ENCODE results near the gene PRCD. TPM values are rescaled to one million over a fixed set of nuclear protein-coding genes. Genes with fewer than 3 reads are reported as not detected.

Gene PRCD
- total RNA-seq, 1 donor from 2014 or later = not detected

- intact Hi-C loops (cut with micrococcal nuclease) = no loop called here
Observed at GRCh38 chr17:76586741-76587487, 47.1 kb downstream of the PRCD start.

GRCh38 chr17:76588182-76588581, 48.3 kb downstream of the PRCD start:
- intact Hi-C loops (cut with micrococcal nuclease) = no loop called here

DNA sequence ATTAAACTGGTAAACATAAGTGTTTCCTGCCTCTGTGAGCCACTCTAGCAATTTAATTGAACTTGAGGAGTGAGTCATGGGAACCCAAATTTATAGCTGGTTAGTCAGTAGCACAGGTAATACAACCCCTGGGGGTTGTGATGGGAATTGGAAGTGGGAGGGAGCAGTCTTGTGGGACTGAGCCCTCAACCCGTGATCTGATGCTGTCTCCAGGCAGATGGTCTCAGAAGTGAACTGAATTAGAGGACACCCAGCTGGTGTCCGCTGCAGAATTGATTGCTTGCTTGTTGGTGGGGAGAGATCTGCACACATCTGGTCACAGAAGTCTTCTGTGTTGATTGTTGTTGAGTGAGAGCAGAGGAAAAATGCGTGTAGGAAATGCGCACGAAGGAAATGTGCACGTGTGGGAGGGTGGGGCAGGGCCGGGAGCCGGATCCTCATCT, 53.6 kb downstream of the PRCD start:
- intact Hi-C loops (cut with micrococcal nuclease) = no loop called here

GRCh38 chr17:76593959-76594358, 54.1 kb downstream of the PRCD start:
- intact Hi-C loops (cut with micrococcal nuclease) = no loop called here

DNA sequence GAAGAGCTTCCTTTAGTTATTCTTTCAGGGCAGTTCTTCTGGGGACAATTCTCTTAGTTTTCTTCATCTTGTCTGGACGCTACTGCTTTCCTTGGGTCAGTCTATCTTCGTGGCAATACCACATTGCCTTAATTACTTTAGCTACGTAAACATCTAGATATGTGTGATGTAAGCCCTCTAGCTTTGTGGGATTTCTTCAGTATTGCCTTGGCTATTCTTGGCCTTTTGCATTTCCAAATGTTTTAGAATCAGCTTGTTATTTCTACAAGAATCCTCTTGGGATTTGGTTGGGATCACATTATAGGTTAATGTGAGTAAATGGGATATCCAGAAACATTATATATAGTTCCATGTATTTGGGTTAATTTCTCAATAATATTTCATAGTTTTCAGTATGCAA, 54.8 kb downstream of the PRCD start:
- intact Hi-C loops (cut with micrococcal nuclease) = no loop called here

Other genes with a start within 250 kb of the PRCD start
- 4.2 and 5.1 TPM in 2 replicates for gene QRICH2, start 231.8 kb upstream of the PRCD start, total RNA-seq
- gene PRPSAP1, start 186.1 kb upstream of the PRCD start, total RNA-seq = 48.0 and 48.8 TPM in 2 replicates
- 2.3 and 2.5 TPM in 2 replicates for gene SPHK1, start 155.4 kb upstream of the PRCD start, total RNA-seq
- 41.2 and 41.9 TPM in 2 replicates for gene UBE2O, start 86.9 kb upstream of the PRCD start, total RNA-seq
- not detected in 2 replicates for gene AANAT, start 72.4 kb upstream of the PRCD start, total RNA-seq
- gene RHBDF2, start 38.6 kb upstream of the PRCD start, total RNA-seq = 94.0 and 97.1 TPM in 2 replicates
- 0.29 TPM in 2 replicates for gene CYGB, start 2.3 kb upstream of the PRCD start, total RNA-seq
- not detected in 2 replicates for gene ST6GALNAC2, start 45.8 kb downstream of the PRCD start, total RNA-seq
- gene ST6GALNAC1, start 103.7 kb downstream of the PRCD start, total RNA-seq = 1.1 and 3.2 TPM in 2 replicates
- gene MXRA7, start 170.9 kb downstream of the PRCD start, total RNA-seq = 4.2 and 4.4 TPM in 2 replicates
- gene JMJD6, start 186.6 kb downstream of the PRCD start, total RNA-seq = 69.6 and 73.4 TPM in 2 replicates
- 39.5 and 47.3 TPM in 2 replicates for gene METTL23, start 186.8 kb downstream of the PRCD start, total RNA-seq
- 401 and 414 TPM in 2 replicates for gene SRSF2, start 197.3 kb downstream of the PRCD start, total RNA-seq
- gene MFSD11, start 198.1 kb downstream of the PRCD start, total RNA-seq = 24.6 and 25.1 TPM in 2 replicates